ENCODE measurements around the gene ANO8. TPM values are rescaled to one million over a fixed set of nuclear protein-coding genes. Genes with fewer than 3 reads are reported as not detected.

ANO8 gene
- total and polyA plus RNA-seq, 2 of the 8 experiments (the other 6 are each of a cell fraction or from before 2014, with no cell fraction given), result 9.5 to 20.7 TPM

- no peak for TF ChIP-seq CTCF (IDR thresholded peaks at IDR 0.05; ENCODE audit: control extremely low read depth in 1 of 3, insufficient read depth in 1 of 3, low read depth in 1 of 3, low read length in 3 of 3)
- no peak for TF ChIP-seq CHD7 (IDR thresholded peaks at IDR 0.05; ENCODE audit: insufficient replicate concordance, low read length)
- no peak for TF ChIP-seq USF2 (IDR thresholded peaks at IDR 0.05; ENCODE audit: low read length)
- TF ChIP-seq GTF2F1 (IDR thresholded peaks at IDR 0.05; ENCODE audit: borderline replicate concordance, low read depth, low read length), result no peak
- no peak for TF ChIP-seq CBX8 (IDR thresholded peaks at IDR 0.05; ENCODE audit: borderline replicate concordance, low read depth, low read length)
- TF ChIP-seq CREB1 (IDR thresholded peaks at IDR 0.05), result no peak
- TF ChIP-seq EP300 (IDR thresholded peaks at IDR 0.05; ENCODE audit: borderline replicate concordance in 1 of 2, low read depth in 2 of 2, low read length in 2 of 2), result no peak
Observed at GRCh38 chr19:17335575-17335974, 920 bp upstream of the ANO8 start (continued).

All from H1 (cell line).